GM12874 (cell line): Measurements from ENCODE around the gene KRT3.

Experiments
- TF ChIP-seq, protein P1 (sequence below): IDR thresholded peaks from 2 replicates; pipeline ENCODE4 v1.5.1; 2011; ENCODE audit warnings: low read depth, mild to moderate bottlenecking, control low read depth, low read length, moderate library complexity; ENCODE audit not compliant: insufficient read depth

The KRT3 gene

DNA sequence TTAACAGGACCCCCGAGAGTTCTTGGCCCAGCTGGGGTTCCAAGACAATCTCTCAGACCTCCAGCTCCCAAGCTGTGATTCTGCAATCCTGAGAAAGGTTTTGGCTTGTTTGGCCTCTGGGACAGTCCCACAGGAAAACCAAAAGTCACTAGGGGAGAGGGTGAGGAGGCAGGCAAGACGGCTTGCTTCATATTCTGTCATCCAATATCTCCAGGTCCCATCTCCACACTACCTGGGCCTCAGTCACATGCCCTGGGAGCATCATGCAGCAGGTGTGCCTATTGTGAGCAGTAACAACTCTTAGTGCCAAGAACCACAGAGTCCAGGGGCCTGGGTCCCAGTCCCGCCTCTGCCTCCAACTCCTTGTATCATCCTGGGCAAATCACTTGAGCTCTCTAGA, 36.5 kb upstream of the KRT3 start:
- TF ChIP-seq, protein P1, sequence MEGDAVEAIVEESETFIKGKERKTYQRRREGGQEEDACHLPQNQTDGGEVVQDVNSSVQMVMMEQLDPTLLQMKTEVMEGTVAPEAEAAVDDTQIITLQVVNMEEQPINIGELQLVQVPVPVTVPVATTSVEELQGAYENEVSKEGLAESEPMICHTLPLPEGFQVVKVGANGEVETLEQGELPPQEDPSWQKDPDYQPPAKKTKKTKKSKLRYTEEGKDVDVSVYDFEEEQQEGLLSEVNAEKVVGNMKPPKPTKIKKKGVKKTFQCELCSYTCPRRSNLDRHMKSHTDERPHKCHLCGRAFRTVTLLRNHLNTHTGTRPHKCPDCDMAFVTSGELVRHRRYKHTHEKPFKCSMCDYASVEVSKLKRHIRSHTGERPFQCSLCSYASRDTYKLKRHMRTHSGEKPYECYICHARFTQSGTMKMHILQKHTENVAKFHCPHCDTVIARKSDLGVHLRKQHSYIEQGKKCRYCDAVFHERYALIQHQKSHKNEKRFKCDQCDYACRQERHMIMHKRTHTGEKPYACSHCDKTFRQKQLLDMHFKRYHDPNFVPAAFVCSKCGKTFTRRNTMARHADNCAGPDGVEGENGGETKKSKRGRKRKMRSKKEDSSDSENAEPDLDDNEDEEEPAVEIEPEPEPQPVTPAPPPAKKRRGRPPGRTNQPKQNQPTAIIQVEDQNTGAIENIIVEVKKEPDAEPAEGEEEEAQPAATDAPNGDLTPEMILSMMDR = no peak

DNA sequence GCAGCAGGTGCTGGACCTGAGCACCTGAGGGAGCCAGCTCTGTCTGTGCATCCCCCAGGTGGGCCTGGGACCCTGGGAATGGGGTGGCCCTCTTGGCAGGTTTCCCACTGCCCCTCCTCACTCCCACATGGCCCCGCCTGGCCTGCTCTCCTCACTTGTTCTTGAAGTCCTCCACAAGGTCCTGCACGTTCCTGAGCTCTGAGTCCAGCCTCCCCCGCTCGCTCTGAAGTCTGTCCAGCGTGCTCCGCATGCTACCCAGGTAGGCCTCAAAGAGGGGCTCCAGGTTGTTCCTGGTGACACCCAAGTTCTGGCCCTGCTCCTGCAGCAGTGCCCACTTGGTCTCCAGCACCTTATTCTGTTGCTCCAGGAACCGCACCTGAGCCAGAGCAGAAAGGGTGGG, 35.3 kb upstream of the KRT3 start:
- TF ChIP-seq, protein P1 = no peak

- TF ChIP-seq, protein P1 = no peak
These were observed 34.3 kb upstream of the KRT3 start for GRCh38 chr12:52829986-52830770.

DNA sequence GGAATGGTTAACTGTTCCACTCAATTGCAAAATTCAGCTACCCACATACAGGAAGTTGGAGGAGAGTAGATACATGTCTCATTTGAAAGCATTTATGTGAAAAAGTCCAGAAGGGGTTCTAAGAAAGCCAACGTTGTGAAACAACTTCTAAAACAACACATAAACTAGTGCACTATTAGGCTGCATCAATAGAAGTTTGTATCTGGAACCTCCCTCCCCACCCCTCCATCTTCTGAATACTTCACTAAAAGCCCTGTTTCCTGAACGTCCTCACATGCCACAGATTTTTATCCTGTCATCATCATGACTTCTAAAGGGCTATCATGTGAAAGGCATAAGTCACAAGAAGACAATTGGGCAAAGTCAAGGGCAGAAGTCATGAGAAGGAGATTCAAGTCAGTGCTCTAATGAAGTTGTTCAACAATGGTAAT, 32.7 kb upstream of the KRT3 start:
- TF ChIP-seq, protein P1 = no peak

- TF ChIP-seq, protein P1 = no peak
These were observed 32.2 kb upstream of the KRT3 start for GRCh38 chr12:52828156-52828555.

DNA sequence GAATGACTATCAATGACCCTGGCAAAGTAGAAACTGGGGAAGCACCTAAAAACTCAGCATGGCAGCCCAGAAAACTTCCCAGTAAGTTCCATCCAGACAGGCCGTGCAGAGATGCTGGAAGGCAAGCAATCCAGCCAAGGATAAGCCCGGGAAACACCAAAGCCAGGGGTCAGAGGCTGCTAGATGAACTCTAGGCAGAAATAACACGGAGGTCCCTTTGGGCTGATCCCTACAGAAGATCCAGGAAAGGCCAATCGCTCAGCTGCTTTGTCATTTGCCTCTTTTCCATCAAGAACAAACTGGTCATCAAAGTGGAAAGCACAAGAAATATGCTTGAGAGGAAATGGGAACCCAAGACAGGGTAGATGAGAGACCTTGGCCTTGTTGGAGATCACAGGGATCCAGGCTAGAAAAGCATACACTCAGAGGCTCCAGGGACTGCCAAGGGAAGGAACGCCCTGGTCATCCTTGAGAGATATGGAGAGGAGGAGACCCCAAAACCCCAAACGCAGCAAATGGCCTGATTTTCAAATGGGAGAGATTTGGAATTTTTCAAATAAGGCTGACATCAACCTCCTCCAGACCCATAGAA, 31.7 kb upstream of the KRT3 start:
- TF ChIP-seq, protein P1 = no peak

DNA sequence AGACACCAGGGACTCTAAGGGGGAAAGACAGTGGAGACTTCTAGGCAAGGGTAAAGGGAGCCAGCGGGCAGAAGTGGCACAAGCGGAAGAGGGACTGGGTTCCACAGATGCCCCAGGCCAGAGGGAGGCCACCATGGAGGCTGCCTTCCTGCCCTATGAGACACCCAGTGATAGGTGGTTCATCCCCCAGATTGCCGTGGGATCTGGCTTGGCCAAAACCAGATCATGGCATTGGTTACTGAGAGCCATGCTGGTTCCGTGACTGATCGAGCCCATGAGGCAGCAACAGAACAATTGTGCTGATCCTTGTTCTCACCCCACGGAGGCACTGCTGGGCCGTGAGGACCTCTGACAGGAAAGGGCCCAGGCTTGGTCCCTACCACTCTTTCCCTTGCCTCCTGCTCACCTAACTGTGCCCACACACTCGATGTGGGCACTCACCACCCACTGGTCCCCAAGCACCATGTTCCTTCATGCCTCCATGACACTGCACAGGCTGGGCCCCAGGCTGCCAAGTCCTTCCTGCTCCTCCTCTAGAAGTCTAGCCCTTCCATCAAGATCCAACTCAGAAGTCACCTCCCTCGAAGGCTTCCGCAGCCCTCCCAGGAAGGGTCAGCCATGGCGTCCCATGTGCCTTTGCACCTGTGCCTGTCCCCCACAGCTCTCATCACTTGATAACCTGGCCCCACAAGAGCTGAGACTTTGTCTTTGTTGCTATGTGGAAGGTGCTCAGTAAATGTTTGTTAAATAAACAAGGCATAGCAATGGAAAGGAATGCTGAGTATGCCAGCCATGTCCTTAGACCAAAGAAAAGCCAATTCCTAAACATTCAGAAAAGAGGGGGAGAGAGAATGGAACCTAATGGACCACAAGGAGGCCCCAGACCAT, 30.9 kb upstream of the KRT3 start:
- TF ChIP-seq, protein P1 = no peak
